Measurements from ENCODE around the gene FRMPD4.
A peak's percentile ranks its signal among the peaks of the same experiment; 100 is the strongest.

Gene FRMPD4

GRCh38 chrX:12383196-12383595 is 244.9 kb downstream of the FRMPD4 start:
- Histone ChIP-seq H3K79me2 (ENCODE audit: control insufficient read depth, insufficient read depth, low read length, unreplicated experiment) (no peaks in the 10 kb centered on the region), H3K4me3 (ENCODE audit: low read depth, low read length) (no peak overlapping the region), H2AFZ (ENCODE audit: low read length, unreplicated experiment) (no peak overlapping the region), H3K36me3 (ENCODE audit: insufficient read depth, low read length) (no peaks in the 10 kb centered on the region), H3K27ac (ENCODE audit: low read depth, low read length) (no peak overlapping the region), H3K27me3 (ENCODE audit: insufficient read depth, low read length) (no peaks in the 10 kb centered on the region), H3K4me1 (ENCODE audit: control insufficient read depth, insufficient read depth, low read length, unreplicated experiment) (peaks cover 13% of the 10 kb centered on the region)

GRCh38 chrX:12390301-12390700 is 252.0 kb downstream of the FRMPD4 start:
- no peak overlapping the region for H2AFZ ChIP-seq (ENCODE audit: low read length, unreplicated experiment)
- no peaks in the 10 kb centered on the region for H3K36me3 ChIP-seq (ENCODE audit: insufficient read depth, low read length)
- no peaks in the 10 kb centered on the region for H3K27me3 ChIP-seq (ENCODE audit: insufficient read depth, low read length)
- H3K79me2 ChIP-seq (ENCODE audit: control insufficient read depth, insufficient read depth, low read length, unreplicated experiment) = no peaks in the 10 kb centered on the region
- H3K27ac ChIP-seq (ENCODE audit: low read depth, low read length) = peak overlapping the region; percentile 75
- no peak overlapping the region for H3K4me3 ChIP-seq (ENCODE audit: low read depth, low read length)
- H3K4me1 ChIP-seq (ENCODE audit: control insufficient read depth, insufficient read depth, low read length, unreplicated experiment) = peaks cover 14% of the 10 kb centered on the region

DNA sequence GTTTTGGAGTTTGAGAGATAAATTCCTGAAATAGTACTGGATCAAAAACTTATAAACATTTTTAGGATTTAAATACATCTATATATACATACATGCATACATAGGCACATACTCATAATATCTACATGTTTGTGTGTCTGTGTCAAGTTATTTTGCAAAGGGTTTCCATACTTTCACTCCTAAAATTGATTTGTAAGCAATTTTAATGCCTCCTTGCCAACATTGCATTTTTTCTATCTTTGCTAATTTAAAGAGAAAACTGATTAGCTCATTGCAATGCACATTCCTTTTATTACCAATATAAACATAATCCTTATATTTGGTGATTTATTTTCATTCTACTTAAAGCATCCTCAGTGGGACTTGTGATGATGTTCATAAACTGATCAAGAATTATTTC is 258.3 kb downstream of the FRMPD4 start:
- H3K79me2 ChIP-seq (ENCODE audit: control insufficient read depth, insufficient read depth, low read length, unreplicated experiment) = no peaks in the 10 kb centered on the region
- H3K27me3 ChIP-seq (ENCODE audit: insufficient read depth, low read length) = no peaks in the 10 kb centered on the region
- no peak overlapping the region for H3K4me3 ChIP-seq (ENCODE audit: low read depth, low read length)
- H2AFZ ChIP-seq (ENCODE audit: low read length, unreplicated experiment) = no peak overlapping the region
- no peaks in the 10 kb centered on the region for H3K36me3 ChIP-seq (ENCODE audit: insufficient read depth, low read length)
- no peaks in the 10 kb centered on the region for H3K4me1 ChIP-seq (ENCODE audit: control insufficient read depth, insufficient read depth, low read length, unreplicated experiment)
- no peak overlapping the region for H3K27ac ChIP-seq (ENCODE audit: low read depth, low read length)

DNA sequence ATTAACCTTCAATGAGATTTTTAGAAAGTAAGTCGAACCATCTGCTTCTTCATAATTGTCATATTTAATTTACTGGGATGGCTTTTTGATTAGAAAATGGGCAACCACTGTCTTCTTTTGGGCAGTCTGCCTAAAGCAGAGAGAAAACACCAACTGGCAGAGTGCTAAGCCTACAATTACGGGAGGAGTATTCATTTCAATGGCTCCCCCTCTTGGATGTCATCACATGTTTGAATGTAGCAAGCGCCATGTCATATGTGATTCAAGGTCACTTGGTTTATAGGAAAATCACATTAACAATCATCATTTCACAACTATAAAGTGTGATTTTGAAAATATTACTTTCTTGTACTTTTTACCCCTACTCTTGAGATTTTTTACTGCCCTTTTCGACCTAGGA is 261.9 kb downstream of the FRMPD4 start:
- H3K79me2 ChIP-seq (ENCODE audit: control insufficient read depth, insufficient read depth, low read length, unreplicated experiment) = no peaks in the 10 kb centered on the region
- H3K4me1 ChIP-seq (ENCODE audit: control insufficient read depth, insufficient read depth, low read length, unreplicated experiment) = peaks cover 17% of the 10 kb centered on the region
- H3K4me3 ChIP-seq (ENCODE audit: low read depth, low read length) = no peak overlapping the region
- no peaks in the 10 kb centered on the region for H3K36me3 ChIP-seq (ENCODE audit: insufficient read depth, low read length)
- H3K27ac ChIP-seq (ENCODE audit: low read depth, low read length) = no peak overlapping the region
- no peak overlapping the region for H2AFZ ChIP-seq (ENCODE audit: low read length, unreplicated experiment)
- H3K27me3 ChIP-seq (ENCODE audit: insufficient read depth, low read length) = no peaks in the 10 kb centered on the region

DNA sequence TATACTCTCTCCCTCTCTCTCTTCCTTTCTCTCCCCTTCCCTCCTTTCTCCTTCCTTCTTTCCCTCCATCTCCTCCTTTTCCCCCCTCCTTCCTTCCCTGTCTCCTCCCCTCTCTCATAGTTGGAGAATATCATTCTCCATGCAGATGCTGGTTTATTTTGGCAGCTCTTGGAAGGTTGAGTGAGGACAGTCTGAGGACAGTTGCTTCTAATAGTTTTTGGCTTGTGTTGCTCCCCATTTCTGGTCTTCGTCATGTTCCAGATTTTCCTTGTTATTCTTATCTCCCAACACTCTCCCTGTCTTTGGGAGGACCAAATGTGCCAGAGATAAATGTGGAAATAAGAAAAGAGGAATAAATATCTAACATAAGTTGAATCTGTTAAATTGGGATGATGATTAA is 263.0 kb downstream of the FRMPD4 start:
- no peak overlapping the region for H3K27ac ChIP-seq (ENCODE audit: low read depth, low read length)
- H3K36me3 ChIP-seq (ENCODE audit: insufficient read depth, low read length) = no peaks in the 10 kb centered on the region
- H3K4me1 ChIP-seq (ENCODE audit: control insufficient read depth, insufficient read depth, low read length, unreplicated experiment) = peaks cover 17% of the 10 kb centered on the region
- no peaks in the 10 kb centered on the region for H3K27me3 ChIP-seq (ENCODE audit: insufficient read depth, low read length)
- H2AFZ ChIP-seq (ENCODE audit: low read length, unreplicated experiment) = no peak overlapping the region
- H3K79me2 ChIP-seq (ENCODE audit: control insufficient read depth, insufficient read depth, low read length, unreplicated experiment) = no peaks in the 10 kb centered on the region
- no peak overlapping the region for H3K4me3 ChIP-seq (ENCODE audit: low read depth, low read length)

DNA sequence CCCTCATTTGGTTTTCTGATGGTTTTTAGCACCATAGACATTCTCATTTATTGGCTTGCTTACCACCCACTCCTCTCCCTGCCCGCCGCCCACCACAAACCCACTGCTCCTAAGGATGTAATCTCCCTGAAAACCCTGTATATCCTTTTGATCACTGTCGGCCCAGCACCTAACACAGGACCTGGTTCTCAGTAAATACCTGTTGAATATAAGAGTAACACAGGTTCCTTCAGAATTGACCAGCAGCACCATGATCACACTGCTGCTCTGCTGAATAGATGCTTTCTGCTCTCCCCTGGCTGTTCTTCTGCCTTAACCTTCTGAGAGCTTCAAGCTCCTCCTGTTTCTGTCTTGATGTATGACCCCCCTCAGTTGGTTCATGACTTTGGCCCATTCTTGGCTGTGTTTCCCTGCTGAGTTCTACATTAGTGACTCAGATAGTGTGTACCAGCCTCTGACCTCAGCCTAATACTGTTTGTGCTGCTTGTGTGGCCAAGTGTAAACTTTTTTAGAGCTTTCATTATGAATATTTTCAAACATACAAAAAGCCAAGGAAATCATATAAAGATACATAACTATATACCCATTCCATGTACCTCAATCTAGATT is 265.3 kb downstream of the FRMPD4 start:
- no peak overlapping the region for H3K27ac ChIP-seq (ENCODE audit: low read depth, low read length)
- H3K79me2 ChIP-seq (ENCODE audit: control insufficient read depth, insufficient read depth, low read length, unreplicated experiment) = no peaks in the 10 kb centered on the region
- H3K4me1 ChIP-seq (ENCODE audit: control insufficient read depth, insufficient read depth, low read length, unreplicated experiment) = peaks cover 17% of the 10 kb centered on the region
- no peak overlapping the region for H3K4me3 ChIP-seq (ENCODE audit: low read depth, low read length)
- no peaks in the 10 kb centered on the region for H3K36me3 ChIP-seq (ENCODE audit: insufficient read depth, low read length)
- H2AFZ ChIP-seq (ENCODE audit: low read length, unreplicated experiment) = no peak overlapping the region
- H3K27me3 ChIP-seq (ENCODE audit: insufficient read depth, low read length) = no peaks in the 10 kb centered on the region

- Histone ChIP-seq H3K36me3 (ENCODE audit: insufficient read depth, low read length) (no peaks in the 10 kb centered on the region), H3K4me1 (ENCODE audit: control insufficient read depth, insufficient read depth, low read length, unreplicated experiment) (peaks cover 17% of the 10 kb centered on the region), H3K27me3 (ENCODE audit: insufficient read depth, low read length) (no peaks in the 10 kb centered on the region), H3K4me3 (ENCODE audit: low read depth, low read length) (no peak overlapping the region), H2AFZ (ENCODE audit: low read length, unreplicated experiment) (no peak overlapping the region), H3K27ac (ENCODE audit: low read depth, low read length) (no peak overlapping the region), H3K79me2 (ENCODE audit: control insufficient read depth, insufficient read depth, low read length, unreplicated experiment) (no peaks in the 10 kb centered on the region)
These were observed 267.0 kb downstream of the FRMPD4 start for GRCh38 chrX:12405306-12405705.

- Histone ChIP-seq H3K27me3 (ENCODE audit: insufficient read depth, low read length) (no peaks in the 10 kb centered on the region), H2AFZ (ENCODE audit: low read length, unreplicated experiment) (no peak overlapping the region), H3K36me3 (ENCODE audit: insufficient read depth, low read length) (no peaks in the 10 kb centered on the region), H3K4me3 (ENCODE audit: low read depth, low read length) (no peak overlapping the region), H3K27ac (ENCODE audit: low read depth, low read length) (no peak overlapping the region), H3K79me2 (ENCODE audit: control insufficient read depth, insufficient read depth, low read length, unreplicated experiment) (no peaks in the 10 kb centered on the region), H3K4me1 (ENCODE audit: control insufficient read depth, insufficient read depth, low read length, unreplicated experiment) (peaks cover 11% of the 10 kb centered on the region)
These were observed 272.2 kb downstream of the FRMPD4 start for GRCh38 chrX:12410523-12410922.

DNA sequence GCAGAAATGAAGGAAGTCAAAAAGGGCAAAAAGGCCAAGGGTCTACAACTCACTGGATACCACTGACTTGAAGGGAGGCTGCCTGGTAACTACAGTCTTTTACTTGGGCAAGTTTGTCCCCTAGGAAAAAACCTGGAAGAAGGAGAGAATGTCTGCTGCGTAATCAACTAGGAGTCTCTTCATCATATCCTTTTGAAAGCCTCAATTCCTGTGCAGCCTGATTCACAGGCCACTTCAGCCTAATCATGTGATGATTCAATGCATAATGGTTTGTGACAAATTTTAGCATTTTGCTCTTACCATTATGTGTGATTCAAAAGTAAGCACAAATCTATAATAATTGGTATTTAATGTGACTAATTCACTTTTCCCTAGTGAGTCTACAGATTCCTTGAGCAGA is 273.6 kb downstream of the FRMPD4 start:
- Histone ChIP-seq H3K36me3 (ENCODE audit: insufficient read depth, low read length) (no peaks in the 10 kb centered on the region), H3K4me1 (ENCODE audit: control insufficient read depth, insufficient read depth, low read length, unreplicated experiment) (peaks cover 11% of the 10 kb centered on the region), H3K79me2 (ENCODE audit: control insufficient read depth, insufficient read depth, low read length, unreplicated experiment) (no peaks in the 10 kb centered on the region), H3K27ac (ENCODE audit: low read depth, low read length) (peak overlapping the region; percentile 80), H2AFZ (ENCODE audit: low read length, unreplicated experiment) (peak overlapping the region; percentile 68), H3K27me3 (ENCODE audit: insufficient read depth, low read length) (no peaks in the 10 kb centered on the region), H3K4me3 (ENCODE audit: low read depth, low read length) (no peak overlapping the region)

DNA sequence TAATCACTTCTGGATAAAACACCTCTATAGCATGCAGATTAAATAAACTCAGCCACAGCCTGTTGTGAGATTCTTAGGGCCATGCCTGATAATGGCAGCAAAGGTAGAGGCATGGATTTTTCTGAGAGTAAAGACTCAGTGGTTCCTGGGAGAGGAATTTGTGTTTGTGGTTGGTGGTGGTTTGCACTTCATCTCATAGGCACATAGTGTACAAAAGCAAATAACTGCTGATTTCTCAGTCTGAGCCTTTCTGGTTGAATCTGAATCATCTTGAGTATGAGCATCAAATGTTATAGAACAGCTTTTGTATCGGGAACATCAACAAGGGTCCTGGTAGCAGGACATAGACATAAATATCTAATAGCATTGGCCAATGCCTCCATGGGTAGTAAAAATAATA is 274.3 kb downstream of the FRMPD4 start:
- Histone ChIP-seq H3K79me2 (ENCODE audit: control insufficient read depth, insufficient read depth, low read length, unreplicated experiment) (no peaks in the 10 kb centered on the region), H2AFZ (ENCODE audit: low read length, unreplicated experiment) (no peak overlapping the region), H3K27ac (ENCODE audit: low read depth, low read length) (peak overlapping the region; percentile 80), H3K27me3 (ENCODE audit: insufficient read depth, low read length) (no peaks in the 10 kb centered on the region), H3K4me1 (ENCODE audit: control insufficient read depth, insufficient read depth, low read length, unreplicated experiment) (peaks cover 11% of the 10 kb centered on the region), H3K4me3 (ENCODE audit: low read depth, low read length) (no peak overlapping the region), H3K36me3 (ENCODE audit: insufficient read depth, low read length) (no peaks in the 10 kb centered on the region)

DNA sequence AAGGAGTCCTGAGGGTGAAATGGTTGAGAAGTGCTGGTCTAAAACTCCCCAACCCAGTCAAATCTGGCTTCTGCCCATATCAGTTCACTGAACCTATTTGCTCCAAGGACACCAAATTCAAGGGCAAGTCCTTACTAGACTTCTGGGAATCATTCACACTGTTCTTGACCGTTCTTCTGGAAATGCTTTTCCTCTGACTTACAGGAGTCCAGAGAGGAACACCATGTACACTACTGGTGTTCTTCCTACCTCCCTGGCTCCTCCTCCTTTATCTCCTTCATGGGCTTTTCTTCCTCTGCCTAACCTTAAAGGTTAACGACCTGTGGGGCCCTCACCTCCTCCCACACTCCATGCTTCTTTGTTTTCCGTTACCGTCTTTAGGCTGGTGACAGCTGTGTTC is 281.3 kb downstream of the FRMPD4 start:
- H3K36me3 ChIP-seq (ENCODE audit: insufficient read depth, low read length) = no peaks in the 10 kb centered on the region
- H3K27ac ChIP-seq (ENCODE audit: low read depth, low read length) = peak overlapping the region; percentile 63
- peak overlapping the region; percentile 93 for H2AFZ ChIP-seq (ENCODE audit: low read length, unreplicated experiment)
- no peak overlapping the region for H3K4me3 ChIP-seq (ENCODE audit: low read depth, low read length)
- no peaks in the 10 kb centered on the region for H3K79me2 ChIP-seq (ENCODE audit: control insufficient read depth, insufficient read depth, low read length, unreplicated experiment)
- H3K27me3 ChIP-seq (ENCODE audit: insufficient read depth, low read length) = no peaks in the 10 kb centered on the region
- H3K4me1 ChIP-seq (ENCODE audit: control insufficient read depth, insufficient read depth, low read length, unreplicated experiment) = peaks cover 41% of the 10 kb centered on the region
